Right cardiac atrium (tissue), 5 donors: Measurements from ENCODE around the gene TUBB4B. TPM values are rescaled to one million over a fixed set of nuclear protein-coding genes. Genes with fewer than 3 reads are reported as not detected.
A peak's percentile ranks its signal among the peaks of the same experiment; 100 is the strongest.

Experiments
- ATAC-seq, 2 donors: fragments of 200-7000 bp; cut with Tn5 transposase; one replicate each; pipeline versions ENCODE4 v1.8.0 to v1.9.1; 2020; ENCODE audit warnings: moderate library complexity in 2 of 2, mild to moderate bottlenecking in 1 of 2
- DNase-seq, 3 donors: peaks; one replicate each; pipeline ENCODE4 v3.0.0-alpha.2; 2020
- H3K27ac ChIP-seq: one replicate; pipeline ENCODE4 v1.5.1; 2013; ENCODE audit warnings: mild to moderate bottlenecking, low read length, control low read depth, moderate library complexity
- H3K27me3 ChIP-seq: one replicate; pipeline ENCODE4 v1.6.1; 2013; ENCODE audit not compliant: control insufficient read depth, insufficient read depth
- H3K4me1 ChIP-seq: one replicate; pipeline ENCODE4 v1.6.1; 2013; ENCODE audit warnings: low read length; ENCODE audit not compliant: control insufficient read depth, insufficient read depth
- H3K4me3 ChIP-seq: one replicate; pipeline ENCODE4 v1.5.1; 2013; ENCODE audit warnings: low read length, control low read depth
- H3K9me3 ChIP-seq: one replicate; pipeline ENCODE4 v1.6.1; 2013; ENCODE audit warnings: low read length; ENCODE audit not compliant: control insufficient read depth
- WGBS: extraction: QIAGEN DNeasy Blood & Tissue Kit; methylation state at CpG from one replicate; pipeline ENCODE4 v1.1.7; 2013; 5-methylcytosine and 5-hydroxymethylcytosine counted together
- intact Hi-C, 4 donors: fragments of 100-400 bp; cut with DNase I; formaldehyde crosslinking; loops; one replicate each; pipeline versions ENCODE4 v1.11.0 to v1.14.0; 2022 to 2023
- polyA plus RNA-seq: library from polyadenylated mRNA; stranded (reverse); fragments of 200-250 nt; gene quantifications from one replicate; pipeline ENCODE4 v1.2.3, GENCODE V29; 2013
- total RNA-seq, 4 donors: library from RNA; stranded (reverse); fragmentation: NEBNext Ultra II Directional; extraction: Animal tissue kit (Norgen Biotek cat#: 25700); gene quantifications; one replicate each; pipeline ENCODE4 v1.2.1, GENCODE V29; 2021
- donor health status: healthy with polysubstance abuse.
- donor health status: DM: no; HTN: yes; CAD: no.
- donor health status: DM: no; HTN: no; CAD: no.
- donor health status: DM: no; HTN: yes; CAD: no; lungs with severe emphysema.
- donor health status: DM: yes; HTN: yes; CAD: no.

The TUBB4B gene
- total and polyA plus RNA-seq, 5 donors, result 203 to 591 (median 432) TPM

DNA sequence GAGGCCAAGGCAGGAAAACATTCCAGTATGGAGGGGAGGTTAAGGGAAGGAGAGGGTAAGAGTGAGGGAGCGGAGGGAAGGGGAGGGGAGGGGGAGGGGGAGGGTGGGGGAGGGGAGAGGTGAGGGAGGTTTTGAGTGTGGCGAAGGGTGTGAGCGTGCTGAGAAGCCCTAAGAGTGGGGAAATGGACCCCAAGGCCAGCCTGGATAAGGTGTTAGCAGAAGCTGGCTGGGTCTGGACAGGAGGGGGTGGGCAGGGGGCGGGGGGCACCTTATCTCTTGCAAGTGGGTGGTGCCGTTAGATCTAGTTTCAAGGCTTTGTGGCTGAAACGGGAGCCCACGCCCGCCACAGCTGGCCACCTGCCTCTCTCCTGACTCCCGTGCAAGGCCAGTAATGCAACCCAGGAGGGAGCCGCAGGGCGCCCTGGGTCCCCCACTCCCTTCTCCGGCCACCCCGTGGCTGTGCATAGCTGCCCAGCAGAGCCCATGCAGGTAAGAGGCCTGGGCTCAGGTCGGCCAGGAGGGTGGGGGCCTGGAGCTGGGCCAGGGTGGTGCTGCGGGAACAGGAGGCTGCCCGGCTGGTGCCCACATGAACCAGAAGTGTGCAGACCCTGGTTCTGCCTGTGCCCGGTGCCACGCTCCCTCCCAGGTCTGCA lies 13.1 kb upstream of the TUBB4B start:
- H3K4me3 ChIP-seq, result no peak overlapping the region
- H3K9me3 ChIP-seq, result no peaks in the 10 kb centered on the region
- no peak for ATAC-seq
- peak in 1 of 3 donors; percentile 62 for DNase-seq
- H3K27me3 ChIP-seq, result no peaks in the 10 kb centered on the region
- H3K4me1 ChIP-seq, result no peaks in the 10 kb centered on the region
- WGBS, result 35% methylated on average over 18 of the region's 18 CpGs
- intact Hi-C loops, result loop anchor here in 3 of 4 donors (5.0 kb wide), 1 partner anchor 106 kb away; no protein-coding TSS in a partner anchor
- H3K27ac ChIP-seq, result no peak overlapping the region

- no peaks in the 10 kb centered on the region for H3K4me1 ChIP-seq
- no peak overlapping the region for H3K27ac ChIP-seq
- no peak overlapping the region for H3K4me3 ChIP-seq
- DNase-seq, result peak in 1 of 3 donors; percentile 58
- intact Hi-C loops, result loop anchor here in 3 of 4 donors (5.0 kb wide), 1 partner anchor 106 kb away; no protein-coding TSS in a partner anchor
- 62% methylated on average over 29 of the region's 29 CpGs for WGBS
- H3K27me3 ChIP-seq, result no peaks in the 10 kb centered on the region
- ATAC-seq, result no peak
- H3K9me3 ChIP-seq, result no peaks in the 10 kb centered on the region
These were observed 12.6 kb upstream of the TUBB4B start for GRCh38 chr9:137228506-137228967.

DNA sequence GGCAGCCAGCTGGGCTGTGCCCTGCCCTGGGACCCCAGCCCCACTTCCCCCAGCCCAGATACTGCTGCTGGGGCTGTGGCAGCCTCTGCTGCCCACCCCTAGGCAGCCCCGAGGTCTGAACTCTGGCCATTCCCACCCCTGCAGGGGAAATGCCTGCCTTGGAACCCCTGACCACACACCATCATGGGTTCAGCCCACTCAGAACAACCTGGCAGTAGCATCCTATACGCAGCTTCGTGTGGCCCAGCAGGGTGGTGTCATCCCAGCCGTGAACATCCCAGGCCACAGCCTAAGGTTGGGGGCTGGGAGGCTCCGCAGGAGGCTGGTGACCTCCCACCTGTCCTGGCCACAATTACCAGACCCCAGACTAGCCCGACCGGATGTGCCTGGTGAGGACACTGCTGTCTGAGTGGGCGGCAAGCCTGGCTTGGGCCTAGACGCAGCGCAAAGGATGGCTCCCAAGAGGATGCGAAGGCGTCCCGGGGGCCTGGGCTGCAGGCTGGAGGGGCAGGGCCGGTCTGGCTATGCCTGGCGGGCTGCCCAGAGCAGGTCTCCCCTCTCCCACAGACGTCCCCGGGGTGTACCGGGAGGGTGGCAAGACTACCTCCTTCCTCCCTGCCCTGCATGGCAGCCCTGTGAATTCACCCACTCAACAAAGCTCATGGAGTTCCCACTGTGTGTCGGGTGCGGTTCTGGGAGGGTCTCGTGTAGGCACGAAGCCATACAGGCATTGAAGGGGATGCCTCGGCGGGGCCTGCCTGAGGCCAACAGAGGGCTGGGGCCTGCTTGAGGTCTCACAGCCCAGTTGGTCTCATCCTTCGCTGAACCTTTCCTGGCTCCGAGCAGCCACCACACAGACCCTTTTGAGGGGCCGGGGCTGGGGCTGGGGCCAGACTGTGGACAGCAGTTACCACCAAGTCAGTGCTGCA lies 11.9 kb upstream of the TUBB4B start:
- no peaks in the 10 kb centered on the region for H3K4me1 ChIP-seq
- intact Hi-C loops, result loop anchor here in 3 of 4 donors (5.0 kb wide), 1 partner anchor 107 kb away; no protein-coding TSS in a partner anchor
- no peak overlapping the region for H3K4me3 ChIP-seq
- DNase-seq (peak in 1 of 3 donors; percentile 51), ATAC-seq (no peak)
- no peaks in the 10 kb centered on the region for H3K9me3 ChIP-seq
- H3K27ac ChIP-seq, result no peak overlapping the region
- no peaks in the 10 kb centered on the region for H3K27me3 ChIP-seq
- WGBS, result 60% methylated on average over 27 of the region's 27 CpGs

GRCh38 chr9:137229903-137230704 lies 11.0 kb upstream of the TUBB4B start:
- Histone ChIP-seq H3K4me1 (no peaks in the 10 kb centered on the region), H3K9me3 (no peaks in the 10 kb centered on the region), H3K27me3 (no peaks in the 10 kb centered on the region), H3K4me3 (no peak overlapping the region), H3K27ac (no peak overlapping the region)
- DNase-seq, result peak in 1 of 3 donors; percentile 46
- 61% methylated on average over 31 of the region's 31 CpGs for WGBS
- no peak for ATAC-seq
- intact Hi-C loops, result loop anchor here in 3 of 4 donors (5.0 kb wide), 1 partner anchor 108 kb away; no protein-coding TSS in a partner anchor

DNA sequence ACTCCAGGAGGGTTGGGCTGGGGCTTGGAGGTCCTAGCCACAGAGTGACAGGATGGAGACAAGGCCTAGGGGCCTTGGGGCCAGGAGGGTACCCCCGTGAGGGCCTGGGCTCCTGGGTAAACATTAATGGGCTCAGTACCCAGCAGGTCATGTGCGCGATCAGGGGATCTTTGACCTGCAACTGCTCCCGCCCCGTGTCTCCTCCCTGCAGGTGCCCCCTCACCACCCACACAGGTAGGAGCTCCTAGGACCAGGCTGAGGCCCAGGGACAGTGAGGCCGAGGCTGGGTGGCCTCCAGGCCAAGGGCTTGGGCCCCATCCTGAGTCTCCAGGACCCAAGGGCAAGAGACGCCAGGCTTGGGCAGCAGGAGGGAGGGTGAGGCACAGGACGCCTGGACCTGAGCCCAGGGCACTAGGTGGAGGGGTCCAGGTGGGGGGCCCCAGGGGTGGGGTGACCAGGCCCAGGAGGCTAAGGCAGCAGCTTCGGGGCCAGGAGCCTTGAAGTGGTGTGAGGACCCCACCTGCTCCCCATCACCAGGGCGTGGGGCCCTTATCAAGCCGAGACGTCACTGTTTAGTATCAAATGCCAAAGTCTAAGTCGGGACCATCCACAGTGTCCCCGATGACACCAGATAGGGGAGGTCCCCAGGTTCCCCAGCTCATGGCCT lies 10.2 kb upstream of the TUBB4B start, which contains the start of gene SLC34A3:
TSS of gene SLC34A3 (plus strand) at position 197 of the 667 bp plus-strand sequence. CDS start 802 bp downstream, outside the sequence.
- WGBS, result 63% methylated on average over 14 of the region's 14 CpGs
- Histone ChIP-seq H3K27me3 (no peaks in the 10 kb centered on the region), H3K4me1 (no peaks in the 10 kb centered on the region), H3K27ac (no peak within 1 kb of the TSS), H3K9me3 (no peaks in the 10 kb centered on the region), H3K4me3 (no peak within 1 kb of the TSS)
- intact Hi-C loops, result no loop called here
- ATAC-seq (no peak), DNase-seq (peak in 1 of 3 donors; percentile 50)

- ATAC-seq, result no peak
- intact Hi-C loops, result loop anchor here in 1 of 4 donors (2.0 kb wide), 2 partner anchors 29 to 109 kb away; no protein-coding TSS in a partner anchor
- Histone ChIP-seq H3K4me3 (no peak overlapping the region), H3K4me1 (no peaks in the 10 kb centered on the region), H3K27me3 (no peaks in the 10 kb centered on the region), H3K9me3 (no peaks in the 10 kb centered on the region), H3K27ac (no peak overlapping the region)
- DNase-seq, result no peak
- 78% methylated on average over 23 of the region's 23 CpGs for WGBS
These were observed 9.6 kb upstream of the TUBB4B start for GRCh38 chr9:137231372-137232039.

DNA sequence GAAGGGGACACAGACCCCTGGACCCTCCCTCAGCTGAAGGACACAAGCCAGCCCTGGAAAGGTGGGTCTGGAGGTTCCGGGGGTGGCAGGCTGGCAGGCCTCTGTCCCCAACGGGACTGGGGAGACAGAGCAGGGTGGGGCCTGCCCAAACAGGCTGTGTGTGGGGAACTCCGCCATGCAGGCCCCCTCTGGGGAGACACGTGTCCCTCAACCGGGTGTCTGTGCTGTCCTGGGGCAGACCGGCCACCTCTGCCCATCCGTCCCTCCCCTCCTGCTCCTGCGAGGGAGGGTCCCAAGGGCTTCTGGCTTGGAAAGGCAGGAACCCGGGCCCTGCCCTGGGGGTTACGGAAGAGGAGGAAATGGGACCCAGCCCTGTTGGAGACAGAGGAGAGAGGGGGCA lies 9.0 kb upstream of the TUBB4B start:
- no peaks in the 10 kb centered on the region for H3K27me3 ChIP-seq
- ATAC-seq (no peak), DNase-seq (no peak)
- intact Hi-C loops, result loop anchor here in 1 of 4 donors (2.0 kb wide), 2 partner anchors 29 to 109 kb away; no protein-coding TSS in a partner anchor
- H3K4me1 ChIP-seq, result no peaks in the 10 kb centered on the region
- no peaks in the 10 kb centered on the region for H3K9me3 ChIP-seq
- 60% methylated on average over 10 of the region's 10 CpGs for WGBS
- H3K27ac ChIP-seq, result no peak overlapping the region
- no peak overlapping the region for H3K4me3 ChIP-seq

DNA sequence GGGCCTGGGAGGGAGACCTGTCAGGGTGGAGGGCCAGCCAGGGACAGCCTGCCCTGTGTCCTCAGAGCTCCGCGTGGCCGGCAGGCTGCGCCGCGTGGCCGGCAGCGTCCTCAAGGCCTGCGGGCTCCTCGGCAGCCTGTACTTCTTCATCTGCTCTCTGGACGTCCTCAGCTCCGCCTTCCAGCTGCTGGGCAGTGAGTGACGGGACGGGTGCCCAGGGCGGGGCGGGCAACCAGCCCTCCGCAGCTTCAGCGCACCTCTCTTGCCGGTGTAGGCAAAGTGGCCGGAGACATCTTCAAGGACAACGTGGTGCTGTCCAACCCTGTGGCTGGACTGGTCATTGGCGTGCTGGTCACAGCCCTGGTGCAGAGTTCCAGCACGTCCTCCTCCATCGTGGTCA lies 8.6 kb upstream of the TUBB4B start:
- no peak overlapping the region for H3K4me3 ChIP-seq
- ATAC-seq (no peak), DNase-seq (no peak)
- H3K27ac ChIP-seq, result no peak overlapping the region
- no peaks in the 10 kb centered on the region for H3K9me3 ChIP-seq
- intact Hi-C loops, result loop anchor here in 1 of 4 donors (2.0 kb wide), 2 partner anchors 28 to 110 kb away; no protein-coding TSS in a partner anchor
- WGBS, result 68% methylated on average over 24 of the region's 24 CpGs
- no peaks in the 10 kb centered on the region for H3K27me3 ChIP-seq
- no peaks in the 10 kb centered on the region for H3K4me1 ChIP-seq

DNA sequence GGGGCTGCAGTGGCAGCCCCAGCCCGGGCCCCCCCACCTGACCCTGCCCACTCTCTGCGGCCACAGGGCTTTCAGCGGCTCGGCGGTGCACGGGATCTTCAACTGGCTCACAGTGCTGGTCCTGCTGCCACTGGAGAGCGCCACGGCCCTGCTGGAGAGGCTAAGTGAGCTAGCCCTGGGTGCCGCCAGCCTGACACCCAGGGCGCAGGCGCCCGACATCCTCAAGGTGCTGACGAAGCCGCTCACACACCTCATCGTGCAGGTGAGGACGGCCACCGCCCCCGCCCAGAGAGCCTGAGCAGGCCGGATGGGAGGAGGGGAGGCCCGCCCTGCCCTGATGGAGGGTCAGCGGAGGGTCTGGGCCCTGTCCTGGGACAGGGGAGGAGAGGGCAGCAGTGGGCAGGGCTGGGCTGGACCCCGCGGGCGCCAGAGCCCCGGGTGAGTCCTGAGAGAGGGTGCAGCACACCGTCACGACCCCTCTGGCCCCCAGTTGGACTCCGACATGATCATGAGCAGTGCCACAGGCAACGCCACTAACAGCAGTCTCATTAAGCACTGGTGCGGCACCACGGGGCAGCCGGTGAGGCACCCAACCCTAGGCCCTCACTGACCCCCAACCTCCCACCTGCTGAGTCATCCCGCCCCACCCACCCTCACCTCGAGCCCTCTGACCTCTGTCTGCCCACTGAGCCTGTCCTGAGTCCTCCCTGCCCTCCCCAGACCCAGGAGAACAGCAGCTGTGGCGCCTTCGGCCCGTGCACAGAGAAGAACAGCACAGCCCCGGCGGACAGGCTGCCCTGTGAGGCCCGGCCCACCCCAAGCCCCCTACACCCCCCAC lies 7.7 kb upstream of the TUBB4B start:
- Histone ChIP-seq H3K9me3 (no peaks in the 10 kb centered on the region), H3K27me3 (no peaks in the 10 kb centered on the region), H3K27ac (no peak overlapping the region), H3K4me3 (no peak overlapping the region), H3K4me1 (no peaks in the 10 kb centered on the region)
- intact Hi-C loops, result loop anchor here in 1 of 4 donors (2.0 kb wide), 2 partner anchors 27 to 111 kb away; no protein-coding TSS in a partner anchor
- 70% methylated on average over 40 of the region's 40 CpGs for WGBS
- no peak for DNase-seq
- ATAC-seq, result no peak
